Body of pancreas (tissue), 4 donors: ENCODE measurements around the gene TBCK. TPM values are rescaled to one million over a fixed set of nuclear protein-coding genes. Genes with fewer than 3 reads are reported as not detected.

Experiments used
- ATAC-seq: fragments of 150-250 bp; one replicate; pipeline ENCODE4 v1.9.1; 2016
- DNase-seq, 4 donors: peaks; one replicate each; pipeline ENCODE4 v3.0.0-alpha.2; 2019
- H3K27ac ChIP-seq, 4 donors: fragments of 200-600 bp; sonication (generic); 1 replicate in 3 of 4; 2 replicates in 1 of 4; pipeline versions ENCODE4 v1.5.1 to v1.6.1; 2016 to 2019; ENCODE audit warnings: mild to moderate bottlenecking in 1 of 4, mixed read lengths in 1 of 4, moderate library complexity in 1 of 4
- H3K27me3 ChIP-seq, 2 donors: fragments of 200-600 bp; sonication (generic); one replicate each; pipeline ENCODE4 v1.6.0; 2016; ENCODE audit warnings: mild to moderate bottlenecking in 1 of 2
- H3K36me3 ChIP-seq, 2 donors: fragments of 200-600 bp; sonication (generic); replicated peaks in 1 of 2; 2 replicates each; pipeline ENCODE4 v1.5.1; 2016; ENCODE audit warnings: low read depth in 2 of 2; ENCODE audit not compliant: insufficient read depth in 1 of 2
- H3K4me1 ChIP-seq: fragments of 200-600 bp; sonication (generic); one replicate; pipeline ENCODE4 v1.6.0; 2016
- H3K4me3 ChIP-seq, 2 donors: fragments of 200-600 bp; sonication (generic); 1 replicate in 1 of 2; 2 replicates in 1 of 2; pipeline ENCODE4 v1.5.1; 2016 to 2019
- H3K9me3 ChIP-seq, 3 donors: fragments of 200-600 bp; sonication (generic); 1 replicate in 2 of 3; 2 replicates in 1 of 3; pipeline ENCODE4 v1.5.1; 2016
- POLR2A ChIP-seq, 3 donors: fragments of 450-650 bp; IDR thresholded peaks; one replicate each; pipeline ENCODE4 v1.6.1; 2016; ENCODE audit warnings: antibody characterized with exemption in 3 of 3, mild to moderate bottlenecking in 2 of 3
- WGBS, 2 donors: methylation state at CpG; one replicate each; pipeline ENCODE4 v1.1.5; 2017; 5-methylcytosine and 5-hydroxymethylcytosine counted together
- intact Hi-C: fragments of 100-400 bp; cut with DNase I; formaldehyde crosslinking; loops from one replicate; pipeline ENCODE4 v1.15.1; 2023
- total RNA-seq, 2 donors: library from RNA; depleted of rRNA; stranded (reverse); fragments of >200 nt; gene quantifications; one replicate each; pipeline ENCODE4 v1.1.0, GENCODE V29; 2016
- TF ChIP-seq, protein P1 (sequence below), 7 experiments: fragments of 450-650 bp in 4 of 7; fragments of 200-600 bp in 3 of 7; sonication (generic) in 3 of 7; IDR thresholded peaks; one replicate each; pipeline ENCODE4 v1.5.1; 2016 to 2019; ENCODE audit warnings: antibody characterized with exemption in 7 of 7

The TBCK gene
- total RNA-seq, 2 donors from 2014 or later: 24.7 to 28.5 TPM

GRCh38 chr4:106284227-106284626, 31.8 kb downstream of the TBCK start:
- WGBS, 2 donors: 54 to 77% methylated on average over 3 of the region's 3 CpGs
- no peak for TF ChIP-seq POLR2A (IDR thresholded peaks at IDR 0.05)
- TF ChIP-seq, protein P1, sequence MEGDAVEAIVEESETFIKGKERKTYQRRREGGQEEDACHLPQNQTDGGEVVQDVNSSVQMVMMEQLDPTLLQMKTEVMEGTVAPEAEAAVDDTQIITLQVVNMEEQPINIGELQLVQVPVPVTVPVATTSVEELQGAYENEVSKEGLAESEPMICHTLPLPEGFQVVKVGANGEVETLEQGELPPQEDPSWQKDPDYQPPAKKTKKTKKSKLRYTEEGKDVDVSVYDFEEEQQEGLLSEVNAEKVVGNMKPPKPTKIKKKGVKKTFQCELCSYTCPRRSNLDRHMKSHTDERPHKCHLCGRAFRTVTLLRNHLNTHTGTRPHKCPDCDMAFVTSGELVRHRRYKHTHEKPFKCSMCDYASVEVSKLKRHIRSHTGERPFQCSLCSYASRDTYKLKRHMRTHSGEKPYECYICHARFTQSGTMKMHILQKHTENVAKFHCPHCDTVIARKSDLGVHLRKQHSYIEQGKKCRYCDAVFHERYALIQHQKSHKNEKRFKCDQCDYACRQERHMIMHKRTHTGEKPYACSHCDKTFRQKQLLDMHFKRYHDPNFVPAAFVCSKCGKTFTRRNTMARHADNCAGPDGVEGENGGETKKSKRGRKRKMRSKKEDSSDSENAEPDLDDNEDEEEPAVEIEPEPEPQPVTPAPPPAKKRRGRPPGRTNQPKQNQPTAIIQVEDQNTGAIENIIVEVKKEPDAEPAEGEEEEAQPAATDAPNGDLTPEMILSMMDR (IDR thresholded peaks at IDR 0.05): no peak
- intact Hi-C loops: no loop called here

GRCh38 chr4:106277140-106277675, 38.8 kb downstream of the TBCK start:
- Histone ChIP-seq H3K4me1 (no peaks in the 10 kb centered on the region), H3K27me3 (no peaks in the 10 kb centered on the region), H3K9me3 (no peaks in the 10 kb centered on the region), H3K27ac (no peak overlapping the region), H3K36me3 (no peaks in the 10 kb centered on the region), H3K4me3 (no peak overlapping the region)
- intact Hi-C loops: no loop called here
- no peak for DNase-seq
- no peak for ATAC-seq
- TF ChIP-seq POLR2A (IDR thresholded peaks at IDR 0.05): no peak
- TF ChIP-seq, protein P1 (IDR thresholded peaks at IDR 0.05): no peak
- 72 to 78% methylated on average over 1 of the region's 1 CpG for WGBS, 2 donors

More at GRCh38 chr4:106284227-106284626, 31.8 kb downstream of the TBCK start:
- H3K4me1 ChIP-seq: no peaks in the 10 kb centered on the region
- no peaks in the 10 kb centered on the region for H3K36me3 ChIP-seq
- no peak for DNase-seq
- no peaks in the 10 kb centered on the region for H3K27me3 ChIP-seq
- no peak overlapping the region for H3K4me3 ChIP-seq
- ATAC-seq: no peak
- no peaks in the 10 kb centered on the region for H3K9me3 ChIP-seq
- H3K27ac ChIP-seq: no peak overlapping the region

GRCh38 chr4:106273831-106274230, 42.2 kb downstream of the TBCK start:
- DNase-seq (no peak), ATAC-seq (no peak)
- Histone ChIP-seq H3K27me3 (no peaks in the 10 kb centered on the region), H3K27ac (no peak overlapping the region), H3K36me3 (no peaks in the 10 kb centered on the region), H3K4me1 (no peaks in the 10 kb centered on the region), H3K4me3 (no peak overlapping the region), H3K9me3 (no peaks in the 10 kb centered on the region)
- WGBS, 2 donors: 78 to 81% methylated on average over 2 of the region's 2 CpGs
- TF ChIP-seq, protein P1 (IDR thresholded peaks at IDR 0.05): no peak
- TF ChIP-seq POLR2A (IDR thresholded peaks at IDR 0.05): no peak
- intact Hi-C loops: no loop called here

DNA sequence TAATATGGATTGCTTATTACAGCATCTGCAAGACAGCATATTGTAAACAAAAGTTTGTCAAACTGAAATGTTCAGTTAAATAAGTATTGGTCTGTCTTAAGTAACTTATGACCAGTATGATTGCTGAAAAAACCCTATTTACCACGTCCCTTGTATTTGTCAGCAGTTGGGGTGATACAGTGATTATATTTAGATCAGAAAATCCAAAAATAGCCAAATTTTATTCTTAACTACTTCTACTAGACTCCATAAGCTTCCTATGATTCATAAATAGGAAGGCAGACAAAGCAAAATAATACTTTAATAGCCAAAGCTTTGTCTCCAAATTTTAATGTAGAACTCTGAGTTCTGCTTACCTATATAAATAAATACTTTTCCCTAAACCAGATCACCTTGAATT, 45.3 kb downstream of the TBCK start:
- WGBS, 2 donors: 74 to 80% methylated on average over 1 of the region's 1 CpG
- intact Hi-C loops: no loop called here

More for the DNA sequence above, 45.3 kb downstream of the TBCK start:
- no peak overlapping the region for H3K4me3 ChIP-seq
- no peak for DNase-seq
- TF ChIP-seq POLR2A (IDR thresholded peaks at IDR 0.05): no peak
- TF ChIP-seq, protein P1 (IDR thresholded peaks at IDR 0.05): no peak
- ATAC-seq: no peak
- H3K27ac ChIP-seq: no peak overlapping the region
- no peaks in the 10 kb centered on the region for H3K4me1 ChIP-seq
- H3K27me3 ChIP-seq: no peaks in the 10 kb centered on the region
- no peaks in the 10 kb centered on the region for H3K9me3 ChIP-seq
- H3K36me3 ChIP-seq: no peaks in the 10 kb centered on the region
